HCT116 (cell line): Measurements from ENCODE around the gene IFIT3. TPM values are rescaled to one million over a fixed set of nuclear protein-coding genes. Genes with fewer than 3 reads are reported as not detected.

Source experiments
- ATAC-seq: fragments of 200-7000 bp; cut with Tn5 transposase; 2 replicates; pipeline ENCODE4 v1.9.1; 2020; ENCODE audit warnings: mild to moderate bottlenecking, moderate library complexity
- BruUV-seq: library from RNA; stranded (reverse); fragments of 400-500 nt; replicated peaks from 2 replicates; lab custom pipeline; 2021; lab: Mats Ljungman, UMichigan
- CTCF ChIA-PET: fragments of 300-600 bp; sonication (Branson Sonifier 250); formaldehyde crosslinking; loops from one replicate; lab custom pipeline; 2021; ENCODE audit warnings: antibody characterized with exemption; lab: Charles Lee
- POLR2A ChIA-PET: fragments of 300-600, 350-600 bp; sonication (Branson Sonifier 250); formaldehyde crosslinking; loops from one replicate; lab custom pipeline; 2021; ENCODE audit warnings: antibody characterized with exemption; lab: Charles Lee
- RAD21 ChIA-PET, 2 experiments: fragments of 300-600 bp; sonication (Branson Sonifier 250); formaldehyde crosslinking; loops; one replicate each; lab custom pipeline; 2023; ENCODE audit warnings: low total read pairs in 2 of 2; ENCODE audit not compliant: uncharacterized antibody in 2 of 2, unreplicated experiment in 2 of 2, low non-redundant PET in 1 of 2; lab: Charles Lee
- DNase-seq: peaks from one replicate; pipeline ENCODE4 v3.0.0-alpha.2; 2010; ENCODE audit warnings: low read depth, low spot score
- H2AFZ ChIP-seq: fragments of 200-600 bp; shearing (Covaris generic), sonication (generic); 2 replicates; pipeline ENCODE4 v1.6.1; 2017; ENCODE audit warnings: low read depth, mixed run types, mixed read lengths, antibody characterized with exemption, low read length; ENCODE audit not compliant: poor library complexity, severe bottlenecking
- H3K27ac ChIP-seq: 2 replicates; pipeline ENCODE4 v1.5.1; 2012; ENCODE audit warnings: low read depth, low read length
- H3K27me3 ChIP-seq: fragments of 200-600 bp; sonication (generic); 2 replicates; pipeline ENCODE4 v1.6.1; 2016; ENCODE audit warnings: mixed run types, low read length, mixed read lengths; ENCODE audit not compliant: insufficient read depth
- H3K36me3 ChIP-seq, 2 experiments: fragments of 200-500 bp in 1 of 2; fragments of 200-600 bp in 1 of 2; sonication (Bioruptor generic) in 1 of 2; sonication (generic) in 1 of 2; 2 replicates each; pipeline versions ENCODE4 v1.5.1 to v1.6.1; 2014 to 2016; ENCODE audit warnings: low read length in 2 of 2, inconsistent platforms in 1 of 2, mixed read lengths in 1 of 2, mixed run types in 1 of 2; ENCODE audit not compliant: insufficient read depth in 2 of 2, control insufficient read depth in 1 of 2
- H3K4me1 ChIP-seq, 2 experiments: fragments of 200-600 bp in 1 of 2; sonication (generic) in 1 of 2; 2 replicates each; pipeline versions ENCODE4 v1.5.1 to v1.6.1; 2012 to 2017; ENCODE audit warnings: low read length in 2 of 2, inconsistent platforms in 1 of 2, mild to moderate bottlenecking in 1 of 2, mixed read lengths in 1 of 2, mixed run types in 1 of 2, moderate library complexity in 1 of 2; ENCODE audit not compliant: insufficient read depth in 2 of 2, control insufficient read depth in 1 of 2
- H3K4me2 ChIP-seq: fragments of 200-600 bp; sonication (generic); 2 replicates; pipeline ENCODE4 v1.6.1; 2017; ENCODE audit warnings: mixed run types, low read length, mixed read lengths
- H3K4me3 ChIP-seq, 2 experiments: fragments of 200-600 bp in 1 of 2; sonication (generic) in 1 of 2; replicated peaks in 1 of 2; 2 replicates each; pipeline ENCODE4 v1.5.1; 2011 to 2016; ENCODE audit warnings: low read length in 2 of 2, control low read depth in 1 of 2, low read depth in 1 of 2, mild to moderate bottlenecking in 1 of 2, mixed read lengths in 1 of 2, mixed run types in 1 of 2
- H3K79me2 ChIP-seq: fragments of 200-600 bp; sonication (generic); 2 replicates; pipeline ENCODE4 v1.6.1; 2017; ENCODE audit warnings: mild to moderate bottlenecking, mixed run types, low read length, moderate library complexity, mixed read lengths; ENCODE audit not compliant: insufficient read depth
- H3K9ac ChIP-seq: fragments of 200-600 bp; sonication (generic); 2 replicates; pipeline ENCODE4 v1.6.1; 2016; ENCODE audit warnings: low read length, mixed read lengths
- H3K9me2 ChIP-seq: fragments of 200-600 bp; sonication (generic), shearing (Covaris generic); 2 replicates; pipeline ENCODE4 v1.6.1; 2017; ENCODE audit warnings: mixed run types, mild to moderate bottlenecking, moderate library complexity; ENCODE audit not compliant: insufficient read depth
- H3K9me3 ChIP-seq, 2 experiments: fragments of 200-500 bp in 1 of 2; fragments of 200-600 bp in 1 of 2; sonication (Bioruptor generic) in 1 of 2; sonication (generic) in 1 of 2; 2 replicates each; pipeline ENCODE4 v1.6.1; 2014 to 2017; ENCODE audit warnings: low read length in 2 of 2, mixed read lengths in 2 of 2, inconsistent platforms in 1 of 2, low read depth in 1 of 2, mild to moderate bottlenecking in 1 of 2, mixed run types in 1 of 2, moderate library complexity in 1 of 2; ENCODE audit not compliant: control insufficient read depth in 1 of 2, insufficient read depth in 1 of 2
- H4K20me1 ChIP-seq: fragments of 200-600 bp; sonication (generic), shearing (Covaris generic); 2 replicates; pipeline ENCODE4 v1.6.1; 2017; ENCODE audit warnings: mixed run types, mild to moderate bottlenecking, moderate library complexity; ENCODE audit not compliant: insufficient read depth
- ATF3 ChIP-seq: IDR thresholded peaks from 2 replicates; pipeline ENCODE4 v1.6.1; 2012
- CTCF ChIP-seq, 3 experiments: fragments of 200-600 bp in 1 of 3; sonication (generic) in 1 of 3; IDR thresholded peaks in 2 of 3; conservative IDR thresholded peaks in 1 of 3; 2 replicates each; pipeline ENCODE4 v1.5.1; 2012 to 2017; ENCODE audit warnings: low read depth in 2 of 3, low read length in 2 of 3, antibody characterized with exemption in 1 of 3, borderline replicate concordance in 1 of 3, control low read depth in 1 of 3, mild to moderate bottlenecking in 1 of 3, mixed read lengths in 1 of 3, mixed run types in 1 of 3, moderate library complexity in 1 of 3; ENCODE audit not compliant: insufficient read depth in 1 of 3
- EGR1 ChIP-seq: IDR thresholded peaks from 2 replicates; pipeline ENCODE4 v1.6.1; 2012; ENCODE audit warnings: low read depth
- EZH2phosphoT487 ChIP-seq: fragments of 200-600 bp; IDR thresholded peaks from 2 replicates; pipeline ENCODE4 v1.6.1; 2018; ENCODE audit warnings: antibody characterized with exemption, borderline replicate concordance
- MAX ChIP-seq: IDR thresholded peaks from 2 replicates; pipeline ENCODE4 v1.6.1; 2012
- POLR2A ChIP-seq: IDR thresholded peaks from 2 replicates; pipeline ENCODE4 v1.7.0; 2011; ENCODE audit warnings: borderline replicate concordance; ENCODE audit not compliant: insufficient read depth, insufficient read length; ENCODE audit errors: extremely low read depth
- REST ChIP-seq: IDR thresholded peaks from 2 replicates; pipeline ENCODE4 v1.6.1; 2012; ENCODE audit warnings: low read depth
- SIN3A ChIP-seq: IDR thresholded peaks from 2 replicates; pipeline ENCODE4 v1.6.1; 2012; ENCODE audit warnings: low read depth
- TCF7L2 ChIP-seq: IDR thresholded peaks from 2 replicates; pipeline ENCODE4 v1.7.0; 2011; ENCODE audit warnings: borderline replicate concordance, inconsistent platforms; ENCODE audit not compliant: insufficient read depth, insufficient read length; ENCODE audit errors: extremely low read depth
- YY1 ChIP-seq: IDR thresholded peaks from 2 replicates; pipeline ENCODE4 v1.6.1; 2011; ENCODE audit warnings: low read length, low read depth, moderate library complexity, mild to moderate bottlenecking; ENCODE audit not compliant: insufficient replicate concordance; ENCODE audit errors: extremely low read depth
- ZBTB33 ChIP-seq: IDR thresholded peaks from 2 replicates; pipeline ENCODE4 v1.6.1; 2011; ENCODE audit warnings: mild to moderate bottlenecking, low read length, moderate library complexity; ENCODE audit not compliant: insufficient replicate concordance; ENCODE audit errors: extremely low read depth
- ZFX ChIP-seq: fragments of 450-650 bp; IDR thresholded peaks from 2 replicates; pipeline ENCODE4 v1.6.1; 2017
- intact Hi-C: fragments of 100-400 bp; cut with micrococcal nuclease; formaldehyde crosslinking; loops from 2 replicates; pipeline ENCODE4 v1.10.0; 2022
- total RNA-seq: library from RNA; stranded (reverse); gene quantifications from one replicate; pipeline ENCODE4 v1.2.1, GENCODE V29; 2021; ENCODE audit not compliant: unreplicated experiment

IFIT3 gene
- total RNA-seq, 1 experiment from 2014 or later = 1.1 TPM

GRCh38 chr10:89384474-89385340 lies 56.9 kb downstream of the IFIT3 start:
- no peaks in the 10 kb centered on the region for H3K27me3 ChIP-seq
- intact Hi-C loops = no loop called here
- no peak for ATAC-seq
- H3K79me2 ChIP-seq = no peaks in the 10 kb centered on the region
- no peaks in the 10 kb centered on the region for H3K36me3 ChIP-seq
- H3K27ac ChIP-seq = no peak overlapping the region
- no peaks in the 10 kb centered on the region for H4K20me1 ChIP-seq
- H3K4me3 ChIP-seq = no peak overlapping the region
- H3K4me2 ChIP-seq = no peak overlapping the region
- no peaks in the 10 kb centered on the region for H3K4me1 ChIP-seq
- no peaks in the 10 kb centered on the region for H3K9me2 ChIP-seq
- H3K9me3 ChIP-seq = no peaks in the 10 kb centered on the region
- ChIA-PET POLR2A (no interaction called here), RAD21 (no interaction called here), CTCF (no interaction called here)
- no peak for TF ChIP-seq ZBTB33
- TF ChIP-seq TCF7L2 = no peak
- no peak for TF ChIP-seq MAX
- TF ChIP-seq EZH2phosphoT487 = no peak
- no peak for TF ChIP-seq ATF3
- TF ChIP-seq SIN3A = no peak
- TF ChIP-seq ZFX = no peak
- TF ChIP-seq POLR2A = no peak
- TF ChIP-seq YY1 = no peak
- no peak for TF ChIP-seq CTCF (IDR thresholded peaks at IDR 0.05 in 2 of 3, conservative IDR thresholded peaks at IDR 0.05 in 1 of 3; ENCODE audit: borderline replicate concordance in 1 of 3, insufficient read depth in 1 of 3, low read depth in 2 of 3, low read length in 2 of 3)
- no peak for TF ChIP-seq EGR1
- no peak for TF ChIP-seq REST
- H2AFZ ChIP-seq = no peak overlapping the region
- no peak for DNase-seq
- BruUV-seq = no TSS peak
- H3K9ac ChIP-seq = no peak overlapping the region
